Large intestine (tissue), 3 donors: ENCODE results near the gene PTPN23. TPM values are rescaled to one million over a fixed set of nuclear protein-coding genes. Genes with fewer than 3 reads are reported as not detected.
"Not testable (repeated sequence)": the region's sequence is repeated elsewhere in the genome, so short reads cannot be mapped to it uniquely, and the experiment has no call there.

ENCODE experiments used
- DNase-seq, 2 donors: peaks; one replicate each; pipeline versions ENCODE4 v3.0.0 to v3.0.0-alpha.2; 2013
- H3K27ac ChIP-seq: one replicate; pipeline ENCODE4 v1.5.1; 2013; ENCODE audit warnings: low read length
- H3K27me3 ChIP-seq: 2 replicates; pipeline ENCODE4 v1.6.1; 2013; ENCODE audit warnings: low read length; ENCODE audit not compliant: control insufficient read depth, insufficient read depth
- H3K36me3 ChIP-seq: 2 replicates; pipeline ENCODE4 v1.6.1; 2013; ENCODE audit warnings: low read length; ENCODE audit not compliant: control insufficient read depth, insufficient read depth
- H3K4me1 ChIP-seq: one replicate; pipeline ENCODE4 v1.6.1; 2013; ENCODE audit warnings: low read length; ENCODE audit not compliant: control insufficient read depth, insufficient read depth
- H3K4me3 ChIP-seq: one replicate; pipeline ENCODE4 v1.5.1; 2013; ENCODE audit warnings: low read length
- H3K9me3 ChIP-seq: one replicate; pipeline ENCODE4 v1.6.1; 2013; ENCODE audit warnings: mild to moderate bottlenecking, low read depth, low read length, moderate library complexity; ENCODE audit not compliant: control insufficient read depth
- WGBS: methylation state at CpG from one replicate; pipeline ENCODE4 v1.1.5; 2013; ENCODE audit warnings: low lambda C conversion rate; ENCODE audit not compliant: insufficient coverage; 5-methylcytosine and 5-hydroxymethylcytosine counted together
- polyA plus RNA-seq: library from polyadenylated mRNA; unstranded; fragments of 120-200 nt; gene quantifications from one replicate; pipeline ENCODE4 v1.2.1, GENCODE V29; 2013

Gene PTPN23
- polyA plus RNA-seq, 1 donor = 33.8 TPM

GRCh38 chr3:47370020-47370419 is 10.8 kb upstream of the PTPN23 start:
- WGBS = no CpG with 5 or more reads among the region's 8 CpGs
- not testable (repeated sequence) for H3K4me1 ChIP-seq, H3K9me3 ChIP-seq, H3K4me3 ChIP-seq, H3K27ac ChIP-seq, H3K27me3 ChIP-seq, DNase-seq, H3K36me3 ChIP-seq

GRCh38 chr3:47370887-47371697 is 9.7 kb upstream of the PTPN23 start:
- Histone ChIP-seq H3K27ac (no peak overlapping the region), H3K36me3 (no peaks in the 10 kb centered on the region), H3K27me3 (no peaks in the 10 kb centered on the region), H3K4me1 (peaks cover 4% of the 10 kb centered on the region), H3K4me3 (no peak overlapping the region), H3K9me3 (no peaks in the 10 kb centered on the region)
- no peak for DNase-seq
- no CpG with 5 or more reads among the region's 13 CpGs for WGBS

GRCh38 chr3:47374587-47374986 is 6.2 kb upstream of the PTPN23 start:
- H3K4me3 ChIP-seq = no peak overlapping the region
- no peak for DNase-seq
- H3K9me3 ChIP-seq = no peaks in the 10 kb centered on the region
- peaks cover 9% of the 10 kb centered on the region for H3K4me1 ChIP-seq
- H3K27me3 ChIP-seq = no peaks in the 10 kb centered on the region
- no peak overlapping the region for H3K27ac ChIP-seq
- H3K36me3 ChIP-seq = no peaks in the 10 kb centered on the region

GRCh38 chr3:47376393-47376792 is 4.4 kb upstream of the PTPN23 start:
- H3K4me3 ChIP-seq = no peak overlapping the region
- H3K9me3 ChIP-seq = no peaks in the 10 kb centered on the region
- DNase-seq = no peak
- no peak overlapping the region for H3K27ac ChIP-seq
- H3K4me1 ChIP-seq = peaks cover 8% of the 10 kb centered on the region
- H3K36me3 ChIP-seq = no peaks in the 10 kb centered on the region
- WGBS = no CpG with 5 or more reads among the region's 3 CpGs
- H3K27me3 ChIP-seq = no peaks in the 10 kb centered on the region

- Histone ChIP-seq H3K4me1 (peaks cover 12% of the 10 kb centered on the region), H3K27me3 (no peaks in the 10 kb centered on the region), H3K4me3 (no peak overlapping the region), H3K9me3 (no peaks in the 10 kb centered on the region), H3K36me3 (no peaks in the 10 kb centered on the region), H3K27ac (no peak overlapping the region)
- no peak for DNase-seq
- WGBS = no CpG with 5 or more reads among the region's 2 CpGs
These were observed 3.6 kb upstream of the PTPN23 start for GRCh38 chr3:47377186-47377585.

- Histone ChIP-seq H3K4me3 (no peak overlapping the region), H3K36me3 (no peaks in the 10 kb centered on the region), H3K27ac (peak overlapping the region; percentile 100), H3K27me3 (no peaks in the 10 kb centered on the region), H3K4me1 (peaks cover 18% of the 10 kb centered on the region), H3K9me3 (no peaks in the 10 kb centered on the region)
- DNase-seq = no peak
These were observed 2.0 kb upstream of the PTPN23 start for GRCh38 chr3:47378869-47379268.

GRCh38 chr3:47379411-47379899 is 1.4 kb upstream of the PTPN23 start:
- H3K27ac ChIP-seq = peak overlapping the region; percentile 100
- 33% methylated on average over 4 of the region's 19 CpGs for WGBS
- no peaks in the 10 kb centered on the region for H3K36me3 ChIP-seq
- no peaks in the 10 kb centered on the region for H3K9me3 ChIP-seq
- peak overlapping the region; percentile 97 for H3K4me3 ChIP-seq
- H3K4me1 ChIP-seq = peaks cover 18% of the 10 kb centered on the region
- DNase-seq = peak; percentile 22 to 58
- H3K27me3 ChIP-seq = no peaks in the 10 kb centered on the region

- Histone ChIP-seq H3K27me3 (no peaks in the 10 kb centered on the region), H3K27ac (peak overlapping the region; percentile 100), H3K9me3 (no peaks in the 10 kb centered on the region), H3K4me3 (peak overlapping the region; percentile 97), H3K4me1 (peaks cover 18% of the 10 kb centered on the region), H3K36me3 (peaks cover 2% of the 10 kb centered on the region)
- DNase-seq = no peak
- no CpG with 5 or more reads among the region's 23 CpGs for WGBS
These were observed 708 bp upstream of the PTPN23 start for GRCh38 chr3:47380026-47380600.

- 7% methylated on average over 3 of the region's 44 CpGs for WGBS
- H3K36me3 ChIP-seq = peaks cover 2% of the 10 kb centered on the region
- H3K27ac ChIP-seq = peak overlapping the region; percentile 100
- H3K9me3 ChIP-seq = no peaks in the 10 kb centered on the region
- peaks cover 26% of the 10 kb centered on the region for H3K4me1 ChIP-seq
- H3K27me3 ChIP-seq = no peaks in the 10 kb centered on the region
- DNase-seq = peak; percentile 89 to 91
- peak overlapping the region; percentile 97 for H3K4me3 ChIP-seq
These were observed 716 bp downstream of the PTPN23 start for GRCh38 chr3:47381317-47382157.

GRCh38 chr3:47384425-47384824 is 3.6 kb downstream of the PTPN23 start:
- DNase-seq = no peak
- WGBS = no CpG with 5 or more reads among the region's 4 CpGs
- H3K27ac ChIP-seq = peak overlapping the region; percentile 18

More at GRCh38 chr3:47384425-47384824, 3.6 kb downstream of the PTPN23 start:
- H3K36me3 ChIP-seq = peaks cover 12% of the 10 kb centered on the region
- H3K9me3 ChIP-seq = no peaks in the 10 kb centered on the region
- peaks cover 23% of the 10 kb centered on the region for H3K4me1 ChIP-seq
- H3K4me3 ChIP-seq = no peak overlapping the region
- H3K27me3 ChIP-seq = no peaks in the 10 kb centered on the region
